ENCODE results near the gene ZNF81. TPM values are rescaled to one million over a fixed set of nuclear protein-coding genes. Genes with fewer than 3 reads are reported as not detected.

ZNF81 gene
- total RNA-seq, 1 donor from 2014 or later: 9.2 TPM

DNA sequence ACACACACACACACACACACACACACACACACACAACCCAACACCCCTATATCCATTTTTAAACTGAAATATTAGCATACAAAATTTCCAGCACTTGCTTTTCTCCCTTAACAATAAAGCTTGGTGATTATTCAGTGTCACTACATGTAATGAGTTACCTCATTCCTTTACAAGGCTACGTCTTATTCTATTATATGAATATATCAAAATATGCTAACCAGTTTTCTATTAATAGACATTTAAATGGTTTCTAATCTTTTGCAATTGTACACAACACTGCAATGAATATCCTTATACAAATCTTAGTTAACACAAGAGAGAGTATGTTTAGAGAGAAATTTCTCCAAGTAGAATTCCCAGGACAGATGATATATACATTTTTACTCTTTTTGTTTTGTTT lies 14.2 kb downstream of the ZNF81 start:
- intact Hi-C loops (cut with micrococcal nuclease): no loop called here
- DNase-seq (ENCODE audit: low spot score): no peak
- peaks cover 6% of the 10 kb centered on the region for H3K4me1 Mint-ChIP-seq (ENCODE audit: low read depth)
- H3K4me3 Mint-ChIP-seq: no peak overlapping the region
- H3K27me3 Mint-ChIP-seq (ENCODE audit: insufficient read depth): no peaks in the 10 kb centered on the region
- H3K27ac Mint-ChIP-seq: no peak overlapping the region
- peaks cover 24% of the 10 kb centered on the region for H3K36me3 Mint-ChIP-seq (ENCODE audit: low read depth)
- H3K9me3 Mint-ChIP-seq: no peaks in the 10 kb centered on the region

DNA sequence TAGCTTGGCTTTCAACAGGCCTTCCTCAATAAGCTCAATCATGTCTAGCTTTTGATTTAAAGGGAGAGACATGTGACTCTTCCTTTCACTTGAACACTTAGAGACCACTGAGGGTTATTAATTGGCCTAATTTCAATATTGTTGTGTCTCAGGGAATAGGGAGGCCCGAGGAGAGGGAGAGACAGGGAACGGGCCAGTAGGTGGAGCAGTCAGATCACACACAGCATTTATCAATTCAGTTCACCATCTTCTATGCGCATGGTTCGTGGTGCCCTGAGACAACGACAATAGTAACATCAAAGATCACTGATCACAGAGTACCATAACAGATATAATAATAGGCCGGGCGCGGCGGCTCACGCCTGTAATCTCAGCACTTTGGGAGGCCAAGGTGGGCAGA lies 17.8 kb downstream of the ZNF81 start:
- H3K27ac Mint-ChIP-seq: no peak overlapping the region
- no peak for DNase-seq (ENCODE audit: low spot score)

DNA sequence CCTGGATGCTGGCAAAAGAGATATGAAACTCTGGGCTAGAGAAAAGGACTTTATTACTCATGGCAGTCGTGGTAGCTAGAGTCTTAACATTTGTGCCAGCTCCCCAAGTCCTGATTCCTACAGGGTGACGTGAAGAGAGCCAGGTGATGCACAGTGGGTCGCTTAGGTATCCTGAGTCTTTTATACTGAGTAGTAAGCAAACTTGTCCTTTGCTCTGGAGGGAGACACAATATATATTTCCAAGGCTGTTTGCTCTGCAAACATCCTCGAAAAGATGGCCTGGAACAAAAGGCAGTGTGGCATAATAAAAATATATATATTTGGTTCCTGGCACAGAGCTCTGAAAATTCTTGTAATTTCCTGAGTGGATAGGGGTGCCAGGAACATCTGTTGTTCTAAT lies 23.0 kb downstream of the ZNF81 start:
- no peaks in the 10 kb centered on the region for H3K27me3 Mint-ChIP-seq (ENCODE audit: insufficient read depth)
- H3K4me3 Mint-ChIP-seq: no peak overlapping the region
- H3K4me1 Mint-ChIP-seq (ENCODE audit: low read depth): no peaks in the 10 kb centered on the region
- intact Hi-C loops (cut with micrococcal nuclease): no loop called here
- no peaks in the 10 kb centered on the region for H3K9me3 Mint-ChIP-seq
- H3K27ac Mint-ChIP-seq: no peak overlapping the region
- DNase-seq (ENCODE audit: low spot score): no peak
- H3K36me3 Mint-ChIP-seq (ENCODE audit: low read depth): peaks cover 20% of the 10 kb centered on the region

More for the DNA sequence above, 17.8 kb downstream of the ZNF81 start:
- Mint-ChIP-seq H3K27me3 (ENCODE audit: insufficient read depth) (no peaks in the 10 kb centered on the region), H3K9me3 (no peaks in the 10 kb centered on the region), H3K4me3 (no peak overlapping the region), H3K36me3 (ENCODE audit: low read depth) (peaks cover 17% of the 10 kb centered on the region), H3K4me1 (ENCODE audit: low read depth) (peaks cover 6% of the 10 kb centered on the region)
- intact Hi-C loops (cut with micrococcal nuclease): loop anchor here (1.0 kb wide), 1 partner anchor 172 kb away; no protein-coding TSS in a partner anchor

DNA sequence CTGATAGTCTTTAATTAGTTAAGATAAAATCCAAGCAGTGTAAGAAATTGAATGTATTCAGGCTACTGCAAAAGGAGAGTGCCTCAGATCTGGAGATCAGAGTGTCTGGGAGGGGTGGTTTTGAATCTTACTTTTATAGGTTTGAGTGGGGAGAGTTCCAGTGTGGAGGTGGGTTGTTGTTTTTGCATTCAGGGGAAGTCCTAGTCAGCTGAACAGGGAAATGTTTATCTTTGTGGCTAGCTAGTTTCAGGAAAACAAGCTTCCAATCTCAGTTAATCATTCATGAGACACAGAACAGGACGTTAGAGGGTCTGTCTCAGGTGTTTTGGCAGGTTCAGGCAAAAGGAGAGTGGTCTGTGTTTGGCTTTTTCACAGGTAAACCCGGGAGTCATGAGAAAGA lies 26.0 kb downstream of the ZNF81 start:
- no peak for DNase-seq (ENCODE audit: low spot score)
- H3K27me3 Mint-ChIP-seq (ENCODE audit: insufficient read depth): no peaks in the 10 kb centered on the region
- H3K4me3 Mint-ChIP-seq: no peak overlapping the region
- intact Hi-C loops (cut with micrococcal nuclease): no loop called here
- H3K4me1 Mint-ChIP-seq (ENCODE audit: low read depth): no peaks in the 10 kb centered on the region
- H3K36me3 Mint-ChIP-seq (ENCODE audit: low read depth): peaks cover 20% of the 10 kb centered on the region
- H3K9me3 Mint-ChIP-seq: no peaks in the 10 kb centered on the region
- H3K27ac Mint-ChIP-seq: no peak overlapping the region

DNA sequence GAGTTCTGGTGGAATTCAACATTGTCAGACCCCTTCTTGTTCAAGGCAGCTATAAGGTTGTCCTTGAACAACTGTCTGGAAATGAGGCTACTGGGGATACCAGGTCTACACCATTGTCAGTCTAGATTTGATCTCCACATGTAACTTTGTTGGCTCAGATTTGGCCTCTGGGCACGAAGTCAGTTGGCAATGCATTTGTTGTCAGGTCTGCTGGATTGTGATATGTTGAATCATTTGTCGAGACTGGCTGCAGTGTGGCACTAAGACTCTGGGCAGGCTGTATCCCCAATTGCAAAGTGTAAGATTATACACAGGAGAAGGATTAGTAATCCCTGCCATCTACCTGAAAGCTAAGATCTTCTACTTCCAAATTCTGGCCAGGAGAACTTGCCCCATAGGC lies 26.5 kb downstream of the ZNF81 start:
- DNase-seq (ENCODE audit: low spot score): no peak
- intact Hi-C loops (cut with micrococcal nuclease): no loop called here
- H3K9me3 Mint-ChIP-seq: no peaks in the 10 kb centered on the region
- no peak overlapping the region for H3K4me3 Mint-ChIP-seq
- H3K36me3 Mint-ChIP-seq (ENCODE audit: low read depth): peaks cover 20% of the 10 kb centered on the region
- no peak overlapping the region for H3K27ac Mint-ChIP-seq
- H3K27me3 Mint-ChIP-seq (ENCODE audit: insufficient read depth): no peaks in the 10 kb centered on the region
- no peaks in the 10 kb centered on the region for H3K4me1 Mint-ChIP-seq (ENCODE audit: low read depth)

DNA sequence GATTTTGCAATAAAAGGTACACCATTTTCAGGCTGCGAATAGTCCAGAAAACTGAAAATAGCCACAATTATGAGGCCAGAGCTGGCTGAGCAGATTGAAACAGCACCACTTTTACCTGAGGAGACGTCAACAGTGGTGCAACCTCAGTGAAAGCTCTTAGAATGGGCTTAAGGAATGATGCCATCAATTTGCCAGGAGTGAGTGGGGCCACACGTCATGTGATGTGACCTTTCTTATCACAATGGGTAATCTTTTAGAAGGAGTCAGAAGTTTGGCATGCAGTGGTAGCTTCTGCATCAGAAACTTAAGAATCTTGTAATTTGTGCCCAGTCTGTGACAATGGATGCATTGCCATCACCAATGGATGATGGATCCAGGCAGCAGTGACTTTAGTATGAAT lies 27.6 kb downstream of the ZNF81 start:
- Mint-ChIP-seq H3K27ac (no peak overlapping the region), H3K4me3 (no peak overlapping the region), H3K36me3 (ENCODE audit: low read depth) (peaks cover 24% of the 10 kb centered on the region), H3K9me3 (no peaks in the 10 kb centered on the region), H3K4me1 (ENCODE audit: low read depth) (no peaks in the 10 kb centered on the region), H3K27me3 (ENCODE audit: insufficient read depth) (no peaks in the 10 kb centered on the region)
- intact Hi-C loops (cut with micrococcal nuclease): no loop called here
- DNase-seq (ENCODE audit: low spot score): no peak

DNA sequence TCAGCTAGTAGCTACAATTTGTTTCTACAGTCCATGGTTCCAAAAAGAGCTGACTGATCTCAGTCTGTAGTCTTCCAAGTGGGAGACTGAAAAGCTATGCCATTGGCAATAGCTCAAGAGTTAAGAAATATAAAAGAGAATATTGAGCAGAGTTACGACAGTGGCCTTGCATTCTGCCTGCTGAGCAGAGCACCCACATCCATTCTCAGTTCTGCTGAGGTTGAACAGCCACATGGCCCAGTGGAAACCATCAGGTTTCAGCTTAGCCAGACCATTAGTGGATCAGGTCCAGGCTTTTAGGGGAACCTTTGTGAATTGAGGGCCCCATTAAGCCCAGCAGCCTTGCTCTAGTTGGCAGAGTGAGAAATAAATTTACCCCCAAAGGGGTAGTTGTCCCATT lies 28.1 kb downstream of the ZNF81 start:
- Mint-ChIP-seq H3K4me1 (ENCODE audit: low read depth) (no peaks in the 10 kb centered on the region), H3K27ac (no peak overlapping the region), H3K9me3 (no peaks in the 10 kb centered on the region), H3K36me3 (ENCODE audit: low read depth) (peaks cover 20% of the 10 kb centered on the region), H3K27me3 (ENCODE audit: insufficient read depth) (no peaks in the 10 kb centered on the region), H3K4me3 (no peak overlapping the region)
- DNase-seq (ENCODE audit: low spot score): no peak
- intact Hi-C loops (cut with micrococcal nuclease): no loop called here

DNA sequence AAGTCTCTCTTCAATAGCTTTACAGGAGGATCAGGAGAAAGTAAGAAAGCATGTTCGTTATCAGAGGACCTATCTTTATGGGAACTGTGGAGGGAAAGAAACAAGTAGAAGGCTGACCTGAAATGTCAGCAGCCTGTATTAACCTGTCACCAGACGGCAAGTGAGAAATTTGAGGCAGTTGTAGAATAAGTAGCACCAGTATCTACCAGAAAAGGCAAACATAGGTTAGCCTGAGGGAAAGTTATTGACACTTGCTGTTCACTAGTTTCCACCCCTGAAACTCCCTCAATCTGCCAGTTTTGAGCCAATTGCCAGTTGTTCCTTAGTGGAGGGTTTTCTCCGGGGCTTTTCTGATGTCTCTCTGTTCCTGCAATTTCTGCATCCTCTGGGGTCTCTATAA lies 36.4 kb downstream of the ZNF81 start:
- H3K4me3 Mint-ChIP-seq: no peak overlapping the region
- intact Hi-C loops (cut with micrococcal nuclease): no loop called here
- no peak overlapping the region for H3K27ac Mint-ChIP-seq
- H3K36me3 Mint-ChIP-seq (ENCODE audit: low read depth): peaks cover 19% of the 10 kb centered on the region
- H3K4me1 Mint-ChIP-seq (ENCODE audit: low read depth): no peaks in the 10 kb centered on the region
- no peak for DNase-seq (ENCODE audit: low spot score)
- no peaks in the 10 kb centered on the region for H3K27me3 Mint-ChIP-seq (ENCODE audit: insufficient read depth)
- peaks cover 19% of the 10 kb centered on the region for H3K9me3 Mint-ChIP-seq

DNA sequence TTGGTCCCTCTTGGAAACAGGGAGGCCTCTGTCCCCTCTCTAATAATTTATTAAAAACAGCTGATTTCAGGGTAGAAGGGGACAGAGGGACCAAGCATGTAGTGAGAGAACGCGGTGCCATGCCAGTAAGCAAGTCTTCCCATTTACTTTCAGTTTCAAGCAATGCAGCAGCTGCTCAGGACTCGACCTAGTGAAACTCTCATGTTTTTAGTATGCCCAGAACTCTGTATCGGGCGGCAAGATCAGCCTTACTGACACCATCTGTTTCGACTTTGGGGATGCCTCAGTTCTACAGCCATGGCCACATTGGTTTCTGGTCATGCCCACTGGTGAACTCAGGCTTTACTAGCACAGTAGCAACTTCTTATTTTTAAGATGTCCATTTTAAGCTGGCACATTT lies 40.6 kb downstream of the ZNF81 start:
- H3K36me3 Mint-ChIP-seq (ENCODE audit: low read depth): peaks cover 18% of the 10 kb centered on the region

DNA sequence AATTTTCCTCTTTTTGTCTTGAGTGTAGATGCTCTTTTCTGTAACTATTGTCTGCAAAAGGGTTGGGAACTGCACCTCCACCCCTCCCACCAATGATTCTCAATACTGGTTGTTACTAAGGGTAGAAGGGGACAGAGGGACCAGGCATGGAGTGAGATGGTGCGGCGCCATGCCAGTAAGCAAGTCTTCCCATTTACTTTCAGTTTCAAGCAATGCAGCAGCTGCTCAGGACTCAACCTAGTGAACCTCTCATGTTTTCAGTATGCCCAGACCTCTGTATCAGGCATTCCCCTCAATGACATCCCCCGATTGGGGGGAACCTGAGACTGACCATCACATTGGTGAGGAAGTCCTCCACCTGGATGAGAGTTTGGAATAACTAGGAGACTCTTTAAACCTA lies 41.5 kb downstream of the ZNF81 start:
- Mint-ChIP-seq H3K4me1 (ENCODE audit: low read depth) (no peaks in the 10 kb centered on the region), H3K4me3 (no peak overlapping the region), H3K36me3 (ENCODE audit: low read depth) (peaks cover 20% of the 10 kb centered on the region), H3K27me3 (ENCODE audit: insufficient read depth) (no peaks in the 10 kb centered on the region), H3K9me3 (peaks cover 21% of the 10 kb centered on the region), H3K27ac (no peak overlapping the region)
- intact Hi-C loops (cut with micrococcal nuclease): no loop called here
- DNase-seq (ENCODE audit: low spot score): no peak

More for the DNA sequence above, 40.6 kb downstream of the ZNF81 start:
- intact Hi-C loops (cut with micrococcal nuclease): no loop called here
- H3K4me3 Mint-ChIP-seq: no peak overlapping the region
- H3K27ac Mint-ChIP-seq: no peak overlapping the region
- H3K9me3 Mint-ChIP-seq: peaks cover 21% of the 10 kb centered on the region
- no peaks in the 10 kb centered on the region for H3K27me3 Mint-ChIP-seq (ENCODE audit: insufficient read depth)
- no peaks in the 10 kb centered on the region for H3K4me1 Mint-ChIP-seq (ENCODE audit: low read depth)
- DNase-seq (ENCODE audit: low spot score): no peak

DNA sequence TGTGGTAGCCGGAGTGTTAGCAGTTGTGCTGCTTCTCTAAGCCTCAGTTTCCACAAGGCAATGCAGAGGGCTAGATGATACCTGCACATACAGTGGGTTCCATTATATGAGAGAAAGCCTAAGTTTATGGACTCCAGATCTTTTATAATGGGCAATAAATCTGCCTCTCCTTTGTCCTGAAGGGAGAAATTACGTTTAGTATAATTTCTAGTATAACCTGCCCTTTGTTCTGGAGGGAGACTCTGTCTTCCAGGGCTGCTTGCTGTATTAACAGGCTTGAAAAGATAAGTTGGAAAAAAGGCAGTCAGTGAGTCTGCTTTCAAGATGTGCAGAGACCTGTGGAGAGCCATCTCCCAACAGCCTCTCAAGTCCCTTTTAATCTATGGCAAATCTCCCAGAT lies 42.8 kb downstream of the ZNF81 start:
- Mint-ChIP-seq H3K27ac (no peak overlapping the region), H3K27me3 (ENCODE audit: insufficient read depth) (no peaks in the 10 kb centered on the region), H3K4me1 (ENCODE audit: low read depth) (no peaks in the 10 kb centered on the region), H3K4me3 (no peak overlapping the region), H3K9me3 (peaks cover 13% of the 10 kb centered on the region), H3K36me3 (ENCODE audit: low read depth) (peaks cover 16% of the 10 kb centered on the region)
- intact Hi-C loops (cut with micrococcal nuclease): no loop called here
- no peak for DNase-seq (ENCODE audit: low spot score)

DNA sequence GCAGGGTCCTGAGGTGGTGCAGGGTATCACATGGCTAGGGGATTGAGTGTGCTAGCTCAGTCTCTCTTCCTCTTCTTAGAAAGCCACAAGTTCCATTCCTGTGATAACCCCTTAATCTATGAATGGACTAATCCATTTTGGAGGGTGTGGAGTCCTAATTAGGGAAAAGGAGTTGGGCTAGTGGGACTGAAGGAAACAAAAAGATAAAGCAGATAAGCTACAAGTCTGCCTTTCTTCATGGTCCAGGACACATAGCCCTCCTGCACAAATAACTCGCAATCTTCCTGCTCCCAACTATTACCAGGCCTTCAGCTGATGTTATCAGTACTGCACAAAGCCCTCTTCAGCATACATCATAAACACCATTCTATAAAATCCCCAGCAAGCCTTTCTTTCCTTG lies 44.2 kb downstream of the ZNF81 start:
- Mint-ChIP-seq H3K9me3 (peaks cover 18% of the 10 kb centered on the region), H3K4me1 (ENCODE audit: low read depth) (no peaks in the 10 kb centered on the region), H3K27ac (no peak overlapping the region), H3K36me3 (ENCODE audit: low read depth) (peaks cover 22% of the 10 kb centered on the region), H3K4me3 (no peak overlapping the region), H3K27me3 (ENCODE audit: insufficient read depth) (no peaks in the 10 kb centered on the region)
- DNase-seq (ENCODE audit: low spot score): no peak
- intact Hi-C loops (cut with micrococcal nuclease): no loop called here

DNA sequence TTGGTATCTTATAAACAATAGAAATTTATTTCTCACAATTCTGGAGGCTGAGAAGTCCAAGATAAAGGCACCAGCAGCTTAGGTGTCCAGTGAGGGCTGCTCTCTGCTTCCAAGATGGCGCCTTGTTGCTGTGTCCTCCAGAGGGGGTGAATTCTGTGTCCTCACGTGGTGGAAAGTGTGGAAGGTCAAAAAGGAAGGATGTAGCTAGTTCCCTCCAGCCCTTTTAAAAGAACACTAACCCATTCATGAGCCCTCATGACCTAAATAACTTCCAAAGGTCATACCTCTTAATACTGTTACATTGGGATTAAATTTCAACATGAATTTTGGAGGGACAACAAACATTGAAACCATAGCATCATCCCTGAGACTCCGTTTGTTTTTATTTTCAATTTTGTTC lies 48.8 kb downstream of the ZNF81 start:
- no peak overlapping the region for H3K4me3 Mint-ChIP-seq
- intact Hi-C loops (cut with micrococcal nuclease): no loop called here
- H3K27me3 Mint-ChIP-seq (ENCODE audit: insufficient read depth): no peaks in the 10 kb centered on the region
- DNase-seq (ENCODE audit: low spot score): no peak
- peaks cover 32% of the 10 kb centered on the region for H3K36me3 Mint-ChIP-seq (ENCODE audit: low read depth)
- H3K9me3 Mint-ChIP-seq: peaks cover 12% of the 10 kb centered on the region
- no peak overlapping the region for H3K27ac Mint-ChIP-seq
- H3K4me1 Mint-ChIP-seq (ENCODE audit: low read depth): no peaks in the 10 kb centered on the region

DNA sequence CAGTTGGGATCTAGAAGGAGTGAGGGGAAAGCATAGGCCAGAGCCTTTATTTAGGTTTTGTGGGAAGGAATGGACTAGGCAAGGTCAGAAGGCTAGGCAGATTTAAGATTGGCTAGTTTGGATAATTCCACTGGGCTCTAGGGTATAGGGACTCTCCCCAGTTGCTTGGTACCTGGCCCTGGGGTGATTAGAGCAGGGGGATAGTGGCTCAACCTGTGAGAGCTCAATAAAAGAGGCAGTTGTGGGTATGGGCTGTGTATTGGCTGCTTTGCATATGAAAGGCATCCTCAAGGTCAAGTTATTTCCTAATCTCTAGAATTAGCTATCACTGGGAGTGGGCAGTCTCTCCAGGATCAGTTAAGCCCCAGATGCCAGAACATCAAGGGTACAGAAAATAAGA lies 61.3 kb downstream of the ZNF81 start:
- intact Hi-C loops (cut with micrococcal nuclease): no loop called here
- Mint-ChIP-seq H3K4me1 (ENCODE audit: low read depth) (no peaks in the 10 kb centered on the region), H3K27me3 (ENCODE audit: insufficient read depth) (no peaks in the 10 kb centered on the region), H3K36me3 (ENCODE audit: low read depth) (peaks cover 17% of the 10 kb centered on the region), H3K9me3 (no peaks in the 10 kb centered on the region), H3K27ac (no peak overlapping the region), H3K4me3 (no peak overlapping the region)
- no peak for DNase-seq (ENCODE audit: low spot score)
